ENCODE measurements around the gene VWA5A. TPM values are rescaled to one million over a fixed set of nuclear protein-coding genes. Genes with fewer than 3 reads are reported as not detected.

Gene VWA5A
- total and polyA plus RNA-seq, 9 of the 15 experiments (the other 6 are each of a cell fraction or from before 2014, with no cell fraction given) = 4.6 to 19.7 (median 6.9) TPM

GRCh38 chr11:124080327-124081001, 34.8 kb upstream of the VWA5A start (continued):
- TF ChIP-seq SREBF1 (IDR thresholded peaks at IDR 0.05; ENCODE audit: borderline replicate concordance, low read depth, low read length) = no peak

DNA sequence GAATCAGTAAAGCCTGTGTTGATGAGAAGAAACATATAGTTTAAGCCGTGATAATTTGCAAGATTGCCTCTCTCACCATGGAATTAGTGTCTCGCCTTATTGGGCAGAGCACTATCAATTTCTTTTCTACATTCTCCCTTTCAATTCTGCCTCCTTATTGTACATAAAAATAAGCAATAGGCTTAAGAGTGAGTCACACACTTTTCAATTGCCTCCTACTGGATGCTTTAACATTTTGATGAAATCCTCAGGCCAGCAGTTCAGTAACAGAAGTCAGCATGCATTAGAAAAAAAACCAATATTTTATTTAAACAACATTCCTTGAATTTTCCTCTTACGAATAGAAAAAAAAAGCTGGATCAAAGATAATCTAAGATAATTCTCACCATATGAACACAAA, 33.8 kb upstream of the VWA5A start:
- no peaks in the 10 kb centered on the region for H3K9me1 ChIP-seq (ENCODE audit: control insufficient read depth, insufficient read depth, low read length)
- H3K27me3 ChIP-seq (ENCODE audit: control insufficient read depth in 2 of 2, insufficient read depth in 2 of 2, low read length in 2 of 2) = no peaks in the 10 kb centered on the region
- ChIA-PET CTCF (ENCODE audit: low intra/inter-chr PET ratio) (no interaction called here), POLR2A (interaction anchor here (0.6 to 1.5 kb wide), 3 partner anchors 9 to 90 kb away, joined by 3 read pairs; partner anchors contain the start of gene VWA5A)
- H3K27ac ChIP-seq (ENCODE audit: extremely low read depth, low read depth, low read length) = no peak overlapping the region
- peaks cover 9 to 29% of the 10 kb centered on the region in 2 experiments; a peak in 4 of 5 replicates for H3K4me1 ChIP-seq (replicated peaks in 1 of 2; ENCODE audit: control insufficient read depth in 2 of 2, insufficient read depth in 2 of 2, low read length in 2 of 2)
- H3K79me2 ChIP-seq (ENCODE audit: control insufficient read depth, insufficient read depth, low read length) = no peaks in the 10 kb centered on the region
- intact Hi-C loops (cut with micrococcal nuclease) (no loop called here), in situ Hi-C loops (cut with MboI) (no loop called here)
- no peak overlapping the region for H2AFZ ChIP-seq (ENCODE audit: low read depth, low read length)
- 68% methylated on average over 3 of the region's 3 CpGs for WGBS (ENCODE audit: insufficient coverage, low coverage, missing lambda C conversion rate)
- no peak overlapping the region for H3K9ac ChIP-seq (ENCODE audit: insufficient read depth in 1 of 2, low read depth in 2 of 2, low read length in 2 of 2)
- no peak for DNase-seq (ENCODE audit: extremely low read depth in 1 of 4, low spot score in 3 of 4)
- H3K36me3 ChIP-seq (ENCODE audit: control insufficient read depth, insufficient read depth, low read length) = no peaks in the 10 kb centered on the region
- H3K9me3 ChIP-seq (replicated peaks; ENCODE audit: control insufficient read depth, insufficient read depth, low read depth, low read length) = no peaks in the 10 kb centered on the region
- BruUV-seq (replicated peaks) = no TSS peak
- no peak overlapping the region for H3K4me3 ChIP-seq
- ATAC-seq = no peak
- H3K4me2 ChIP-seq (ENCODE audit: insufficient read depth, low read length) = no peak overlapping the region
- H4K20me1 ChIP-seq (replicated peaks; ENCODE audit: control insufficient read depth, insufficient read depth, low read length) = no peaks in the 10 kb centered on the region
- no peak for FAIRE-seq
- no peak for TF ChIP-seq BCOR (IDR thresholded peaks at IDR 0.05)
- no peak for TF ChIP-seq MYNN (IDR thresholded peaks at IDR 0.05)
- no peak for TF ChIP-seq MYNN (CRISPR knock-in tag; IDR thresholded peaks at IDR 0.05)
- no peak for TF ChIP-seq SOX6 (IDR thresholded peaks at IDR 0.05)
- no peak for TF ChIP-seq NCOA1 (IDR thresholded peaks at IDR 0.05; ENCODE audit: low read depth)
- TF ChIP-seq MAZ (CRISPR knock-in tag; conservative IDR thresholded peaks at IDR 0.05 in 1 of 2, IDR thresholded peaks at IDR 0.05 in 1 of 2) = no peak
- no peak for TF ChIP-seq ZKSCAN8 (CRISPR knock-in tag; IDR thresholded peaks at IDR 0.05)
- TF ChIP-seq ZEB2 (IDR thresholded peaks at IDR 0.05) = no peak
- no peak for TF ChIP-seq ZNF311 (CRISPR knock-in tag; IDR thresholded peaks at IDR 0.05)
- no peak for TF ChIP-seq RBM39 (optimal IDR thresholded peaks at IDR 0.05; ENCODE audit: low read depth, low read length)
- TF ChIP-seq EP300 (IDR thresholded peaks at IDR 0.05; ENCODE audit: low read length) = no peak
- TF ChIP-seq HMG20A (CRISPR knock-in tag; conservative IDR thresholded peaks at IDR 0.05) = no peak
- TF ChIP-seq, protein P1, sequence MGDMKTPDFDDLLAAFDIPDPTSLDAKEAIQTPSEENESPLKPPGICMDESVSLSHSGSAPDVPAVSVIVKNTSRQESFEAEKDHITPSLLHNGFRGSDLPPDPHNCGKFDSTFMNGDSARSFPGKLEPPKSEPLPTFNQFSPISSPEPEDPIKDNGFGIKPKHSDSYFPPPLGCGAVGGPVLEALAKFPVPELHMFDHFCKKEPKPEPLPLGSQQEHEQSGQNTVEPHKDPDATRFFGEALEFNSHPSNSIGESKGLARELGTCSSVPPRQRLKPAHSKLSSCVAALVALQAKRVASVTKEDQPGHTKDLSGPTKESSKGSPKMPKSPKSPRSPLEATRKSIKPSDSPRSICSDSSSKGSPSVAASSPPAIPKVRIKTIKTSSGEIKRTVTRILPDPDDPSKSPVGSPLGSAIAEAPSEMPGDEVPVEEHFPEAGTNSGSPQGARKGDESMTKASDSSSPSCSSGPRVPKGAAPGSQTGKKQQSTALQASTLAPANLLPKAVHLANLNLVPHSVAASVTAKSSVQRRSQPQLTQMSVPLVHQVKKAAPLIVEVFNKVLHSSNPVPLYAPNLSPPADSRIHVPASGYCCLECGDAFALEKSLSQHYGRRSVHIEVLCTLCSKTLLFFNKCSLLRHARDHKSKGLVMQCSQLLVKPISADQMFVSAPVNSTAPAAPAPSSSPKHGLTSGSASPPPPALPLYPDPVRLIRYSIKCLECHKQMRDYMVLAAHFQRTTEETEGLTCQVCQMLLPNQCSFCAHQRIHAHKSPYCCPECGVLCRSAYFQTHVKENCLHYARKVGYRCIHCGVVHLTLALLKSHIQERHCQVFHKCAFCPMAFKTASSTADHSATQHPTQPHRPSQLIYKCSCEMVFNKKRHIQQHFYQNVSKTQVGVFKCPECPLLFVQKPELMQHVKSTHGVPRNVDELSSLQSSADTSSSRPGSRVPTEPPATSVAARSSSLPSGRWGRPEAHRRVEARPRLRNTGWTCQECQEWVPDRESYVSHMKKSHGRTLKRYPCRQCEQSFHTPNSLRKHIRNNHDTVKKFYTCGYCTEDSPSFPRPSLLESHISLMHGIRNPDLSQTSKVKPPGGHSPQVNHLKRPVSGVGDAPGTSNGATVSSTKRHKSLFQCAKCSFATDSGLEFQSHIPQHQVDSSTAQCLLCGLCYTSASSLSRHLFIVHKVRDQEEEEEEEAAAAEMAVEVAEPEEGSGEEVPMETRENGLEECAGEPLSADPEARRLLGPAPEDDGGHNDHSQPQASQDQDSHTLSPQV (IDR thresholded peaks at IDR 0.05) = no peak
- no peak for TF ChIP-seq ZNF12 (CRISPR knock-in tag; IDR thresholded peaks at IDR 0.05)
- no peak for TF ChIP-seq HBP1 (CRISPR knock-in tag; IDR thresholded peaks at IDR 0.05)
- TF ChIP-seq MBD2 (IDR thresholded peaks at IDR 0.05; ENCODE audit: borderline replicate concordance, low read depth) = no peak

Data from K562 (cell line).